ENCODE data around the gene LOXHD1.

DNA sequence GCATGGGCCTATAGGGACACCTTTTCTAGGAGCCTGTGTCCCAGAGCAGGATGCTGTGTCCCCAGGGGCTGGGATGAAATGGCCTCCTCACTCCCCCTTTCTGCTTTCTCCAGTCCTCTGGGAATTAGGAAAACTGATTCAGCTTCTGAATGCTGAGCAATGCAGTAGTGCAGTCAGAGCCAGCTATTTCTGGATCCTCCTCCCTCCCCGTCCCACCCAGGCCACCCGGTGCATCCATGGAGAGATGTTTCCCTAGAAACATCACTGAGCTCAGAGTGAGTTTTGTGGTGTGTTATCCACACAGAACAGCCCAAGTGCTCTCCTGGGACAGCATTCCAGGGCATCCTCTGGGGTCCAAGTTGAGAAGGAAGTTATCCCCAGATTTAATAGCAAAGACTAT is 125.5 kb downstream of the LOXHD1 start:
- TF ChIP-seq, protein P1, sequence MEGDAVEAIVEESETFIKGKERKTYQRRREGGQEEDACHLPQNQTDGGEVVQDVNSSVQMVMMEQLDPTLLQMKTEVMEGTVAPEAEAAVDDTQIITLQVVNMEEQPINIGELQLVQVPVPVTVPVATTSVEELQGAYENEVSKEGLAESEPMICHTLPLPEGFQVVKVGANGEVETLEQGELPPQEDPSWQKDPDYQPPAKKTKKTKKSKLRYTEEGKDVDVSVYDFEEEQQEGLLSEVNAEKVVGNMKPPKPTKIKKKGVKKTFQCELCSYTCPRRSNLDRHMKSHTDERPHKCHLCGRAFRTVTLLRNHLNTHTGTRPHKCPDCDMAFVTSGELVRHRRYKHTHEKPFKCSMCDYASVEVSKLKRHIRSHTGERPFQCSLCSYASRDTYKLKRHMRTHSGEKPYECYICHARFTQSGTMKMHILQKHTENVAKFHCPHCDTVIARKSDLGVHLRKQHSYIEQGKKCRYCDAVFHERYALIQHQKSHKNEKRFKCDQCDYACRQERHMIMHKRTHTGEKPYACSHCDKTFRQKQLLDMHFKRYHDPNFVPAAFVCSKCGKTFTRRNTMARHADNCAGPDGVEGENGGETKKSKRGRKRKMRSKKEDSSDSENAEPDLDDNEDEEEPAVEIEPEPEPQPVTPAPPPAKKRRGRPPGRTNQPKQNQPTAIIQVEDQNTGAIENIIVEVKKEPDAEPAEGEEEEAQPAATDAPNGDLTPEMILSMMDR (conservative IDR thresholded peaks at IDR 0.05) = no peak
- no peak for TF ChIP-seq EZH2 (IDR thresholded peaks at IDR 0.05; ENCODE audit: low read depth)
